ENCODE data around the gene MAL. TPM values are rescaled to one million over a fixed set of nuclear protein-coding genes. Genes with fewer than 3 reads are reported as not detected.
A peak's percentile ranks its signal among the peaks of the same experiment; 100 is the strongest.

MAL gene
- total RNA-seq, 1 donor from 2014 or later, result not detected

GRCh38 chr2:95060446-95061118, 35.1 kb downstream of the MAL start:
- DNase-seq (ENCODE audit: low read depth in 2 of 2), result no peak

GRCh38 chr2:95061119-95061512, 35.6 kb downstream of the MAL start:
- DNase-seq (ENCODE audit: low read depth in 2 of 2), result no peak

GRCh38 chr2:95061601-95062183, 36.2 kb downstream of the MAL start:
- no peak for DNase-seq (ENCODE audit: low read depth in 2 of 2)

- DNase-seq (ENCODE audit: low read depth in 2 of 2), result no peak
Observed at GRCh38 chr2:95062242-95063085, 37.0 kb downstream of the MAL start.

- no peak for DNase-seq (ENCODE audit: low read depth in 2 of 2)
Observed at GRCh38 chr2:95063086-95063958, 37.8 kb downstream of the MAL start.

- no peak for DNase-seq (ENCODE audit: low read depth in 2 of 2)
Observed at GRCh38 chr2:95068256-95068655, 42.7 kb downstream of the MAL start.

GRCh38 chr2:95069465-95069864, 44.0 kb downstream of the MAL start:
- DNase-seq (ENCODE audit: low read depth in 2 of 2), result no peak

GRCh38 chr2:95071856-95072255, 46.3 kb downstream of the MAL start:
- DNase-seq (ENCODE audit: low read depth in 2 of 2), result no peak

GRCh38 chr2:95072424-95072823, 46.9 kb downstream of the MAL start:
- no peak for DNase-seq (ENCODE audit: low read depth in 2 of 2)

GRCh38 chr2:95073856-95074662, 48.6 kb downstream of the MAL start:
- no peak for DNase-seq (ENCODE audit: low read depth in 2 of 2)

- no peak for DNase-seq (ENCODE audit: low read depth in 2 of 2)
Observed at GRCh38 chr2:95074663-95075439, 49.3 kb downstream of the MAL start.

GRCh38 chr2:95075440-95076132, 50.1 kb downstream of the MAL start:
- DNase-seq (ENCODE audit: low read depth in 2 of 2), result no peak

GRCh38 chr2:95076705-95077529, 51.4 kb downstream of the MAL start:
- peak; percentile 55 to 68 for DNase-seq (ENCODE audit: low read depth in 2 of 2)

- no peak for DNase-seq (ENCODE audit: low read depth in 2 of 2)
Observed at GRCh38 chr2:95077530-95077825, 52.0 kb downstream of the MAL start.

- DNase-seq (ENCODE audit: low read depth in 2 of 2), result no peak
Observed at GRCh38 chr2:95077861-95078603, 52.5 kb downstream of the MAL start.

GRCh38 chr2:95079199-95079683, 53.7 kb downstream of the MAL start:
- no peak for DNase-seq (ENCODE audit: low read depth in 2 of 2)

GRCh38 chr2:95082477-95082876, 57.0 kb downstream of the MAL start:
- no peak for DNase-seq (ENCODE audit: low read depth in 2 of 2)

GRCh38 chr2:95086017-95086416, 60.5 kb downstream of the MAL start:
- DNase-seq (ENCODE audit: low read depth in 2 of 2), result no peak

Measured in lung microvascular endothelial cell (primary cell).